K562 treated with DMSO at 1 percent for 12 hours (cell line): Measurements from ENCODE around the gene RASSF10. TPM values are rescaled to one million over a fixed set of nuclear protein-coding genes. Genes with fewer than 3 reads are reported as not detected.

Experiments
- total RNA-seq: library from RNA; unstranded; fragments of 300-600 nt; gene quantifications from 2 replicates; pipeline ENCODE4 v1.2.3, GENCODE V29; 2022; ENCODE audit not compliant: insufficient read depth

Gene RASSF10
- not detected in 2 replicates for total RNA-seq

GRCh38 chr11:13008625-13009475 lies at the start of gene RASSF10:
TSS of gene RASSF10 (plus strand) at chr11:13009316. CDS start at chr11:13009577, 261 bp downstream.

